ENCODE data around the gene ALKAL2. TPM values are rescaled to one million over a fixed set of nuclear protein-coding genes. Genes with fewer than 3 reads are reported as not detected.

ALKAL2 gene
- total RNA-seq, 4 donors from 2014 or later = 1.2 to 15.5 (median 3.4) TPM

- no peak for DNase-seq (ENCODE audit: low spot score in 2 of 2)
- H3K4me3 ChIP-seq (ENCODE audit: low read depth, poor library complexity, severe bottlenecking) = no peak overlapping the region
- TF ChIP-seq POLR2A (IDR thresholded peaks at IDR 0.05) (no peak), CTCF (IDR thresholded peaks at IDR 0.05) (no peak)
- intact Hi-C loops (cut with DNase I; ENCODE audit: low total_unique reads) = no loop called here
- 96 to 98% methylated on average over 2 of the region's 2 CpGs for WGBS, 2 donors
Measured at GRCh38 chr2:255195-255594, 32.7 kb downstream of the ALKAL2 start.

GRCh38 chr2:254241-254640, 33.6 kb downstream of the ALKAL2 start:
- no peak for TF ChIP-seq CTCF (IDR thresholded peaks at IDR 0.05)
- no peak for TF ChIP-seq POLR2A (IDR thresholded peaks at IDR 0.05)
- no peak for DNase-seq (ENCODE audit: low spot score in 2 of 2)
- H3K4me3 ChIP-seq (ENCODE audit: low read depth, poor library complexity, severe bottlenecking) = no peak overlapping the region
- WGBS, 2 donors = 83 to 84% methylated on average over 7 of the region's 7 CpGs
- intact Hi-C loops (cut with DNase I; ENCODE audit: low total_unique reads) = no loop called here

- DNase-seq (ENCODE audit: low spot score in 2 of 2) = no peak
- H3K4me3 ChIP-seq (ENCODE audit: low read depth, poor library complexity, severe bottlenecking) = no peak overlapping the region
- TF ChIP-seq POLR2A (IDR thresholded peaks at IDR 0.05) (no peak), CTCF (IDR thresholded peaks at IDR 0.05) (no peak)
- intact Hi-C loops (cut with DNase I; ENCODE audit: low total_unique reads) = no loop called here
- 87 to 92% methylated on average over 8 of the region's 8 CpGs for WGBS, 2 donors
Measured at GRCh38 chr2:253202-253638, 34.7 kb downstream of the ALKAL2 start.

GRCh38 chr2:252001-252602, 35.8 kb downstream of the ALKAL2 start:
- intact Hi-C loops (cut with DNase I; ENCODE audit: low total_unique reads) = no loop called here
- H3K4me3 ChIP-seq (ENCODE audit: low read depth, poor library complexity, severe bottlenecking) = no peak overlapping the region
- DNase-seq (ENCODE audit: low spot score in 2 of 2) = no peak
- TF ChIP-seq CTCF (IDR thresholded peaks at IDR 0.05) = no peak
- TF ChIP-seq POLR2A (IDR thresholded peaks at IDR 0.05) = no peak
- WGBS, 2 donors = 74 to 80% methylated on average over 6 of the region's 6 CpGs

GRCh38 chr2:249538-250042, 38.3 kb downstream of the ALKAL2 start:
- WGBS, 2 donors = 70 to 76% methylated on average over 15 of the region's 15 CpGs
- intact Hi-C loops (cut with DNase I; ENCODE audit: low total_unique reads) = no loop called here
- no peak overlapping the region for H3K4me3 ChIP-seq (ENCODE audit: low read depth, poor library complexity, severe bottlenecking)
- TF ChIP-seq POLR2A (IDR thresholded peaks at IDR 0.05) (no peak), CTCF (IDR thresholded peaks at IDR 0.05) (no peak)
- no peak for DNase-seq (ENCODE audit: low spot score in 2 of 2)

GRCh38 chr2:248724-249123, 39.2 kb downstream of the ALKAL2 start:
- WGBS, 2 donors = 89% methylated on average over 2 of the region's 2 CpGs

More at GRCh38 chr2:248724-249123, 39.2 kb downstream of the ALKAL2 start:
- intact Hi-C loops (cut with DNase I; ENCODE audit: low total_unique reads) = no loop called here
- H3K4me3 ChIP-seq (ENCODE audit: low read depth, poor library complexity, severe bottlenecking) = no peak overlapping the region
- no peak for TF ChIP-seq POLR2A (IDR thresholded peaks at IDR 0.05)
- TF ChIP-seq CTCF (IDR thresholded peaks at IDR 0.05) = no peak
- no peak for DNase-seq (ENCODE audit: low spot score in 2 of 2)

Measured in lower leg skin (tissue), 4 donors.